GM23338 (cell line): ENCODE measurements around the gene FGGY. TPM values are rescaled to one million over a fixed set of nuclear protein-coding genes. Genes with fewer than 3 reads are reported as not detected.

Experiments used
- ATAC-seq: fragments of 200-7000 bp; cut with Tn5 transposase; 3 replicates; pipeline ENCODE4 v1.9.1; 2020
- DNase-seq: peaks from one replicate; pipeline ENCODE4 v3.0.0-alpha.2; 2015; ENCODE audit warnings: low spot score
- H2AFZ ChIP-seq: fragments of 200-600 bp; sonication (generic); 2 replicates; pipeline ENCODE4 v1.8.0; 2016; ENCODE audit warnings: antibody characterized with exemption, mild to moderate bottlenecking, moderate library complexity
- H3F3A ChIP-seq: fragments of 200-600 bp; sonication (generic); replicated peaks from 2 replicates; pipeline ENCODE4 v1.8.0; 2017; ENCODE audit warnings: antibody characterized with exemption, mixed run types, low read depth
- H3K27ac ChIP-seq: fragments of 200-600 bp; sonication (generic); 2 replicates; pipeline ENCODE4 v1.6.1; 2016; ENCODE audit warnings: low read depth
- H3K27me3 ChIP-seq: fragments of 200-600 bp; sonication (generic); 2 replicates; pipeline ENCODE4 v1.8.0; 2016; ENCODE audit warnings: mild to moderate bottlenecking, mixed run types, moderate library complexity; ENCODE audit not compliant: insufficient read depth
- H3K36me3 ChIP-seq: fragments of 200-600 bp; sonication (generic); 2 replicates; pipeline ENCODE4 v1.8.0; 2016; ENCODE audit warnings: mild to moderate bottlenecking; ENCODE audit not compliant: insufficient read depth
- H3K4me1 ChIP-seq: fragments of 200-600 bp; sonication (generic); 2 replicates; pipeline ENCODE4 v1.8.0; 2016; ENCODE audit warnings: mild to moderate bottlenecking, moderate library complexity; ENCODE audit not compliant: insufficient read depth
- H3K4me2 ChIP-seq: fragments of 200-600 bp; sonication (generic); 2 replicates; pipeline ENCODE4 v1.7.1; 2017; ENCODE audit warnings: mixed run types
- H3K4me3 ChIP-seq: fragments of 200-600 bp; sonication (generic); 2 replicates; pipeline ENCODE4 v1.6.1; 2016; ENCODE audit warnings: mixed run types
- H3K79me2 ChIP-seq: fragments of 200-600 bp; sonication (generic); replicated peaks from 2 replicates; pipeline ENCODE4 v1.8.0; 2017; ENCODE audit warnings: mild to moderate bottlenecking; ENCODE audit not compliant: insufficient read depth
- H3K9me2 ChIP-seq: fragments of 200-600 bp; sonication (generic); 2 replicates; pipeline ENCODE4 v1.8.0; 2017; ENCODE audit not compliant: insufficient read depth
- H4K20me1 ChIP-seq: fragments of 200-600 bp; sonication (generic); replicated peaks from 2 replicates; pipeline ENCODE4 v1.8.0; 2017; ENCODE audit warnings: mild to moderate bottlenecking; ENCODE audit not compliant: insufficient read depth
- H3K27ac Mint-ChIP-seq: 2 replicates; pipeline ENCODE4 v1.8.0; 2020; ENCODE audit warnings: inconsistent platforms, mild to moderate bottlenecking, moderate library complexity, mixed read lengths
- H3K27me3 Mint-ChIP-seq: 3 replicates; pipeline ENCODE4 v1.8.0; 2022; ENCODE audit warnings: low read depth, mild to moderate bottlenecking, moderate library complexity, mixed read lengths, inconsistent platforms; ENCODE audit not compliant: insufficient read depth, poor library complexity
- H3K36me3 Mint-ChIP-seq: 3 replicates; pipeline ENCODE4 v1.8.0; 2021; ENCODE audit warnings: low read depth, mild to moderate bottlenecking, inconsistent platforms, moderate library complexity, mixed read lengths
- H3K4me1 Mint-ChIP-seq: 3 replicates; pipeline ENCODE4 v1.8.0; 2020; ENCODE audit warnings: mild to moderate bottlenecking, inconsistent platforms, mixed read lengths
- H3K4me3 Mint-ChIP-seq: 3 replicates; pipeline ENCODE4 v1.8.0; 2021; ENCODE audit warnings: moderate library complexity, mild to moderate bottlenecking, inconsistent platforms, mixed read lengths
- H3K9me3 Mint-ChIP-seq: 3 replicates; pipeline ENCODE4 v1.8.0; 2020; ENCODE audit warnings: moderate library complexity, mild to moderate bottlenecking, inconsistent platforms, mixed read lengths
- CREB1 ChIP-seq: fragments of 250-450 bp; sonication (Bioruptor Pico); IDR thresholded peaks from 2 replicates; pipeline ENCODE4 v1.5.0; 2020; ENCODE audit warnings: low read depth, mild to moderate bottlenecking, moderate library complexity
- CTCF ChIP-seq, 2 experiments: fragments of 200-600 bp in 1 of 2; sonication (generic) in 1 of 2; conservative IDR thresholded peaks; 2 replicates each; pipeline versions ENCODE4 v1.5.1 to v1.6.1; 2016 to 2017; ENCODE audit warnings: antibody characterized with exemption in 2 of 2, low read depth in 2 of 2, mild to moderate bottlenecking in 2 of 2, moderate library complexity in 1 of 2
- ETS1 ChIP-seq: IDR thresholded peaks from 2 replicates; pipeline ENCODE4 v1.6.1; 2016; ENCODE audit warnings: antibody characterized with exemption
- EZH2 ChIP-seq: fragments of 200-600 bp; sonication (generic); IDR thresholded peaks from one replicate; pipeline ENCODE4 v1.8.0; 2017; ENCODE audit warnings: antibody characterized with exemption, mild to moderate bottlenecking, low read depth; ENCODE audit not compliant: unreplicated experiment
- EZH2phosphoT487 ChIP-seq: fragments of 200-600 bp; sonication (generic); IDR thresholded peaks from one replicate; pipeline ENCODE4 v1.8.1; 2018; ENCODE audit warnings: antibody characterized with exemption; ENCODE audit not compliant: unreplicated experiment
- JUNB ChIP-seq: IDR thresholded peaks from one replicate; pipeline ENCODE4 v1.6.1; 2016; ENCODE audit warnings: antibody characterized with exemption; ENCODE audit not compliant: unreplicated experiment
- NANOG ChIP-seq: IDR thresholded peaks from 2 replicates; pipeline ENCODE4 v1.6.1; 2016; ENCODE audit warnings: antibody characterized with exemption, borderline replicate concordance
- POLR2AphosphoS5 ChIP-seq: IDR thresholded peaks from 2 replicates; pipeline ENCODE4 v1.6.1; 2016; ENCODE audit warnings: antibody characterized with exemption, low read depth
- REST ChIP-seq: IDR thresholded peaks from one replicate; pipeline ENCODE4 v1.6.1; 2018; ENCODE audit warnings: antibody characterized with exemption; ENCODE audit not compliant: unreplicated experiment
- STAT1 ChIP-seq: IDR thresholded peaks from one replicate; pipeline ENCODE4 v1.6.1; 2016; ENCODE audit warnings: antibody characterized with exemption; ENCODE audit not compliant: unreplicated experiment
- ZNF114 ChIP-seq: fragments of 250-450 bp; sonication (Bioruptor Pico); IDR thresholded peaks from 2 replicates; pipeline ENCODE4 v1.5.0; 2020; ENCODE audit warnings: mild to moderate bottlenecking, moderate library complexity
- ZNF331 ChIP-seq: fragments of 250-450 bp; sonication (Bioruptor Pico); IDR thresholded peaks from 2 replicates; pipeline ENCODE4 v1.5.0; 2020; ENCODE audit warnings: low read depth, mild to moderate bottlenecking, moderate library complexity
- ZNF462 ChIP-seq: fragments of 250-450 bp; sonication (Bioruptor Pico); IDR thresholded peaks from 2 replicates; pipeline ENCODE4 v1.5.0; 2020; ENCODE audit warnings: mild to moderate bottlenecking, moderate library complexity
- polyA plus RNA-seq: library from polyadenylated mRNA; unstranded; fragments of >200 nt; fragmentation: Nextera tagmentation; extraction: Ambion mirVana; gene quantifications from 2 replicates; pipeline ENCODE4 v1.2.1, GENCODE V29; 2016
- total RNA-seq: library from RNA; depleted of rRNA; stranded (reverse); fragments of >200 nt; shearing (Covaris generic); gene quantifications from 2 replicates; pipeline ENCODE4 v1.2.3, GENCODE V29; 2014

The FGGY gene
- total and polyA plus RNA-seq, 2 experiments from 2014 or later = 10.9 to 21.4 TPM

- no peak for TF ChIP-seq REST
- no peak for TF ChIP-seq STAT1
Measured at GRCh38 chr1:59748123-59748522, 451.2 kb downstream of the FGGY start (continued).

GRCh38 chr1:59750328-59751003 is 453.6 kb downstream of the FGGY start:
- no peaks in the 10 kb centered on the region for H4K20me1 ChIP-seq
- H3K4me1 ChIP-seq = no peaks in the 10 kb centered on the region
- DNase-seq = no peak
- H3K9me3 Mint-ChIP-seq = no peaks in the 10 kb centered on the region
- no peak overlapping the region for H2AFZ ChIP-seq
- H3K4me3 ChIP-seq = no peak overlapping the region
- no peak overlapping the region for H3K4me3 Mint-ChIP-seq
- no peak overlapping the region for H3K27ac Mint-ChIP-seq
- no peak overlapping the region for H3K27ac ChIP-seq
- no peaks in the 10 kb centered on the region for H3K27me3 ChIP-seq
- H3K4me1 Mint-ChIP-seq = no peaks in the 10 kb centered on the region
- ATAC-seq = no peak
- H3K79me2 ChIP-seq = no peaks in the 10 kb centered on the region
- H3K36me3 Mint-ChIP-seq = no peaks in the 10 kb centered on the region
- 0 out of 2 replicates have a peak, but pooled peaks cover 5% of the 10 kb centered on the region for H3K9me2 ChIP-seq
- no peaks in the 10 kb centered on the region for H3F3A ChIP-seq
- no peaks in the 10 kb centered on the region for H3K27me3 Mint-ChIP-seq
- H3K36me3 ChIP-seq = no peaks in the 10 kb centered on the region
- no peak overlapping the region for H3K4me2 ChIP-seq
- TF ChIP-seq STAT1 (no peak), ZNF462 (CRISPR knock-in tag) (no peak), ZNF114 (CRISPR knock-in tag) (no peak), EZH2 (no peak), POLR2AphosphoS5 (no peak), NANOG (no peak), ETS1 (no peak), CREB1 (no peak), ZNF331 (CRISPR knock-in tag) (no peak), JUNB (no peak), CTCF (conservative IDR thresholded peaks at IDR 0.05; ENCODE audit: low read depth in 2 of 2) (no peak), EZH2phosphoT487 (no peak)
